Lung (tissue), 12 donors: ENCODE results near the gene LPCAT1. TPM values are rescaled to one million over a fixed set of nuclear protein-coding genes. Genes with fewer than 3 reads are reported as not detected.

Experiments
- ATAC-seq: fragments of 200-7000 bp; cut with Tn5 transposase; one replicate; pipeline ENCODE4 v1.9.1; 2020; ENCODE audit warnings: moderate number of reproducible peaks; ENCODE audit not compliant: insufficient read depth, low FRiP score
- DNase-seq, 3 donors: peaks; one replicate each; pipeline ENCODE4 v3.0.0-alpha.2; 2013 to 2017
- H3K27ac ChIP-seq, 2 donors: one replicate each; pipeline ENCODE4 v1.5.1; 2013; ENCODE audit warnings: mild to moderate bottlenecking in 2 of 2, moderate library complexity in 2 of 2, control low read depth in 1 of 2, inconsistent platforms in 1 of 2, low read depth in 1 of 2, low read length in 1 of 2
- H3K27me3 ChIP-seq, 3 donors: one replicate each; pipeline ENCODE4 v1.5.1; 2013; ENCODE audit warnings: low read length in 2 of 3; ENCODE audit not compliant: control insufficient read depth in 3 of 3, insufficient read depth in 3 of 3
- H3K36me3 ChIP-seq, 4 donors: one replicate each; pipeline ENCODE4 v1.5.1; 2013; ENCODE audit warnings: low read length in 4 of 4, mild to moderate bottlenecking in 1 of 4, moderate library complexity in 1 of 4; ENCODE audit not compliant: control insufficient read depth in 4 of 4, insufficient read depth in 4 of 4
- H3K4me1 ChIP-seq, 5 donors: one replicate each; pipeline ENCODE4 v1.5.1; 2013; ENCODE audit warnings: low read length in 5 of 5, mild to moderate bottlenecking in 2 of 5, moderate library complexity in 1 of 5; ENCODE audit not compliant: control insufficient read depth in 5 of 5, insufficient read depth in 5 of 5
- H3K4me3 ChIP-seq: one replicate; pipeline ENCODE4 v1.5.1; 2013; ENCODE audit warnings: mild to moderate bottlenecking, control low read depth, moderate library complexity
- H3K9ac ChIP-seq, 2 donors: one replicate each; pipeline ENCODE4 v1.5.1; 2013; ENCODE audit warnings: low read length in 2 of 2, control low read depth in 1 of 2; ENCODE audit not compliant: insufficient read depth in 1 of 2
- H3K9me3 ChIP-seq, 4 donors: one replicate each; pipeline ENCODE4 v1.5.1; 2013; ENCODE audit warnings: low read length in 3 of 4, mild to moderate bottlenecking in 1 of 4, moderate library complexity in 1 of 4; ENCODE audit not compliant: control insufficient read depth in 4 of 4, insufficient read depth in 3 of 4
- CTCF ChIP-seq: IDR thresholded peaks from 2 replicates; pipeline ENCODE4 v1.5.1; 2012; ENCODE audit warnings: mild to moderate bottlenecking; ENCODE audit errors: control extremely low read depth, extremely low read depth
- WGBS, 2 donors: extraction: QIAGEN DNeasy Blood & Tissue Kit; methylation state at CpG; one replicate each; pipeline ENCODE4 v1.1.7; 2013; 5-methylcytosine and 5-hydroxymethylcytosine counted together
- polyA plus RNA-seq, 2 donors: library from polyadenylated mRNA; stranded (reverse); fragments of 200-250 nt; gene quantifications; one replicate each; pipeline ENCODE4 v1.2.1, GENCODE V29; 2013
- total RNA-seq, 2 donors: library from RNA; depleted of rRNA in 1 of 2; stranded (reverse); fragments of >200 nt in 1 of 2; gene quantifications; one replicate each; pipeline ENCODE4 v1.2.1, GENCODE V29; 2014 to 2021
- donor health status: control.
- donor health status: control.
- donor health status: Bipolar disorder and iron deficiency.
- donor health status: healthy.
- donor health status: DM: yes; HTN: yes; CAD: no.

LPCAT1 gene
- total and polyA plus RNA-seq, 4 donors: 198 to 669 (median 443) TPM

GRCh38 chr5:1431021-1431811, 92.5 kb downstream of the LPCAT1 start:
- Histone ChIP-seq H3K9me3 (peaks cover 0 to 24% (median 9%) of the 10 kb centered on the region in 4 donors), H3K4me1 (no peaks in the 10 kb centered on the region), H3K36me3 (no peaks in the 10 kb centered on the region), H3K4me3 (no peak overlapping the region), H3K27me3 (no peaks in the 10 kb centered on the region), H3K27ac (no peak overlapping the region), H3K9ac (no peak overlapping the region)
- TF ChIP-seq CTCF: no peak
- ATAC-seq (no peak), DNase-seq (no peak)
- WGBS, 2 donors: 90 to 92% methylated on average over 29 to 33 of the region's 33 CpGs

GRCh38 chr5:1430121-1430795, 93.5 kb downstream of the LPCAT1 start:
- Histone ChIP-seq H3K36me3 (no peaks in the 10 kb centered on the region), H3K27ac (no peak overlapping the region), H3K9ac (no peak overlapping the region), H3K9me3 (peaks cover 0 to 24% (median 11%) of the 10 kb centered on the region in 4 donors), H3K4me1 (no peaks in the 10 kb centered on the region), H3K27me3 (no peaks in the 10 kb centered on the region), H3K4me3 (no peak overlapping the region)
- ATAC-seq (no peak), DNase-seq (no peak)
- TF ChIP-seq CTCF: no peak
- WGBS, 2 donors: 90 to 93% methylated on average over 26 of the region's 26 CpGs

DNA sequence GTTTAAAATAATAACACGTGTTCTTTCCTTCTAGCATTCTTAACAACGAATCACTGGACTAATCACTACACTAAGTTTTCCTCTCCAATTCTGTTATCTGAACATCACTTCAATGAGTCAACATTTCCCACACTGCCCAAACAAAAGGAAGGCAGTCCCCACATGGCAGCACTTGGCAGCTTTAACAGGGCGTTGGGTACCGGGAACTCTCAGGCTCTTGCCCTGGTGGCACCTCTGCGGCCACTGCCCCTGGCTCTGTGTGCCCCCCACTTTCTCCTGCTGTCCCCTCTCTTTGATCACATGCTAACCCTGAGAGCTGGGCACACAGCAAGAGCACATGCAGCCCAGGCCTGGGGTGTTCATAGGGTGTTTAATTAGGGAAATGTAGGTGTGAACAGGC, 94.3 kb downstream of the LPCAT1 start:
- DNase-seq: no peak
- H3K27me3 ChIP-seq: no peaks in the 10 kb centered on the region
- ATAC-seq: no peak
- no peak overlapping the region for H3K9ac ChIP-seq
- H3K27ac ChIP-seq: no peak overlapping the region
- peaks cover 0 to 25% (median 11%) of the 10 kb centered on the region in 4 donors for H3K9me3 ChIP-seq
- H3K4me3 ChIP-seq: no peak overlapping the region
- no peak for TF ChIP-seq CTCF
- WGBS, 2 donors: 79 to 88% methylated on average over 5 of the region's 5 CpGs
- no peaks in the 10 kb centered on the region for H3K36me3 ChIP-seq
- no peaks in the 10 kb centered on the region for H3K4me1 ChIP-seq
